ENCODE results near the gene ZNF646.

ZNF646 gene

DNA sequence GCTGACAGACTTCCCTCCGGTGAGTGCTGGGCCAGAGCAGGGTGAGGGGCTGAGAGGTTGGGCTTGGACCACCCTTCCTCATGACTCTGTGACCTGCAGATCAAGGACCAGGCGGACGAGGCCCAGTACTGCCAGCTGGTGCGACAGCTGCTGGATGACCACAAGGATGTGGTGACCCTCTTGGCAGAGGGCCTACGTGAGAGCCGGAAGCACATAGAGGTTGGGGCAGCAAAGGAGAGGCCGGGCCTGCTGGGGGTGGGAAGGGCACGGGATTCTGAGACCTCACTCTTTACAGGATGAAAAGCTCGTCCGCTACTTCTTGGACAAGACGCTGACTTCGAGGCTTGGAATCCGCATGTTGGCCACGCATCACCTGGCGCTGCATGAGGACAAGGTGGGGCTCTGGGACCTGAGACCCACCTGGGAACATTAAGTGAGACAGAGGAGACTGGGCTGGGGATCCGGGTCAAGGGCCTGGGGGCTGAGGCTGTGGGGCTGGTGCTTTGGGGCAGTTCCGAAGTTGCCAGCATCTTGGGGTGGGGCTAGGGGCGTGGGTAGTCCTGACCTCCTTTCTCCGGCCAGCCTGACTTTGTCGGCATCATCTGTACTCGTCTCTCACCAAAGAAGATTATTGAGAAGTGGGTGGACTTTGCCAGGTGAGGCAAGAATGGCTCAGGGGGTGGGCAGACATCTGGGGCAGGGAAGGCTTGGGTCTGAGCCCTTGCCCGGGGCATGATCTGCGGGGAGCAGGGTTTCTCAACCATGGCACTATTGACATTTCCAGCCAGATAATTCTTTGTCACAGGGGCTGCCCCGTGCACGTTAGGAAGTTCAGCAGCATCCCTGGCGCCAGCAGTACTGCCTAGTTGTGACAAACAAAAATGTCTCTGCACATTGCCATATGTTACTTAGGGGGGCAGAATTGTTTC, 36.1 kb downstream of the ZNF646 start:
- no peak for DNase-seq

DNA sequence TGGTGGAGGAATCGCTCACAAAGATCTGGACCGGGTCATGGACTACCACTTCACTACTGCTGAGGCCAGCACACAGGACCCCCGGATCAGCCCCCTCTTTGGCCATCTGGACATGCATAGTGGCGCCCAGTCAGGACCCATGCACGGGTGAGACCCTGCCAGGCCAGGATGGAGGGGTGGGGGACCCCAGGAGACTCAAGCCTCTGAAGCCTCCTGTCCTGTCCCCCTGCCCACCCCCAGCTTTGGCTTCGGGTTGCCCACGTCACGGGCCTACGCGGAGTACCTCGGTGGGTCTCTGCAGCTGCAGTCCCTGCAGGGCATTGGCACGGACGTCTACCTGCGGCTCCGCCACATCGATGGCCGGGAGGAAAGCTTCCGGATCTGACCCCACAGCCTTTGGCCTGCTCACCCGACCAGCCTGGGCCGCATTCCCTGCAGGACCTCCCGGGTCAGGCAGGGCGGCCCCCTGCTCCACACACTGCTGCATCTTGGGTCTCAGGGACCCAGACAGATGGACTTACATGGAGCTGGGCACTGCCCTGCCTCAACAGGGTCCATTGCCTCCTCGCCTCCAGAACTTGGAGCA, 37.8 kb downstream of the ZNF646 start:
- DNase-seq = no peak

DNA sequence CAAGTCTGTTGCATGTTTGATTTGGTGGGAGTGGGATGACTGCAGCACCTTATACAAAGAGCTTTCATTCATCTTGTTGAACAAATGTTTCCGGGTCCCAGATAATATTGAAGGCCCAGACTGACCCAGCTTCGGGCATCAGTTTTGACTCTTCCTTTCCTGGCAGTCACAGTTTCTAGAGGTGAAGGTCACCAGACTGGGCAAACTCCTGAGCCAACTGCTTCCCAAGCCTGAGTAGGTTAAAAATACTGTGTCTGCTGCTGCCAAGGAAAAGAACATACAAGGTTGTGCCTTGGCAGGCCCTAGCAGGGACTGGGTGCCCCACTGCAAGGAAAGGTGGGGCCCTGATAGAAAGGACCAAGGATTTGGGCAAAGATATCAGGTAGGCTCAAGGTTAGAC, 38.5 kb downstream of the ZNF646 start:
- DNase-seq = no peak

GRCh38 chr16:31113121-31114120, 39.2 kb downstream of the ZNF646 start:
- no peak for DNase-seq

DNA sequence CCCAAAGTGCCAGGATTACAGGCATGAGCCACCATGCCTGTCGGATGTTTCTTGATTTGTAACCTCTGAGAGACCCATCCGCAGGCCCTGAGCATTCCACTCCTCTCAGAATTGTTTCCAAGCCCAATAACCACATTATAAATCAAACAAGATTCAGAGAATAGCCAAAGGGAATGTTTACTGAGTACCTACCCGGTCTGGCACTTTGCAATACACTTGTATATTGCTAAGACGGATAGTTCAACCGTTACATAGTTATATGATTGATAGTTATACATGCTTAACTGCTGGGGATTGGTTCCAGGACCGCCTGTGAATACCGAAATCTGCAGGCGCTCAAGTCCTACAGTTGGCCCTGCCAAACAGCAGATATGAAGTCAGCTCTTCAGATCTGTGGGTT, 40.2 kb downstream of the ZNF646 start:
- DNase-seq = no peak

GRCh38 chr16:31117384-31118222, 43.4 kb downstream of the ZNF646 start, which contains the start of gene KAT8:
Gene KAT8 (plus strand): TSS chr16:31117664. CDS start chr16:31117682, 18 bp downstream.
- peak; percentile 97 to 98 for DNase-seq

DNA sequence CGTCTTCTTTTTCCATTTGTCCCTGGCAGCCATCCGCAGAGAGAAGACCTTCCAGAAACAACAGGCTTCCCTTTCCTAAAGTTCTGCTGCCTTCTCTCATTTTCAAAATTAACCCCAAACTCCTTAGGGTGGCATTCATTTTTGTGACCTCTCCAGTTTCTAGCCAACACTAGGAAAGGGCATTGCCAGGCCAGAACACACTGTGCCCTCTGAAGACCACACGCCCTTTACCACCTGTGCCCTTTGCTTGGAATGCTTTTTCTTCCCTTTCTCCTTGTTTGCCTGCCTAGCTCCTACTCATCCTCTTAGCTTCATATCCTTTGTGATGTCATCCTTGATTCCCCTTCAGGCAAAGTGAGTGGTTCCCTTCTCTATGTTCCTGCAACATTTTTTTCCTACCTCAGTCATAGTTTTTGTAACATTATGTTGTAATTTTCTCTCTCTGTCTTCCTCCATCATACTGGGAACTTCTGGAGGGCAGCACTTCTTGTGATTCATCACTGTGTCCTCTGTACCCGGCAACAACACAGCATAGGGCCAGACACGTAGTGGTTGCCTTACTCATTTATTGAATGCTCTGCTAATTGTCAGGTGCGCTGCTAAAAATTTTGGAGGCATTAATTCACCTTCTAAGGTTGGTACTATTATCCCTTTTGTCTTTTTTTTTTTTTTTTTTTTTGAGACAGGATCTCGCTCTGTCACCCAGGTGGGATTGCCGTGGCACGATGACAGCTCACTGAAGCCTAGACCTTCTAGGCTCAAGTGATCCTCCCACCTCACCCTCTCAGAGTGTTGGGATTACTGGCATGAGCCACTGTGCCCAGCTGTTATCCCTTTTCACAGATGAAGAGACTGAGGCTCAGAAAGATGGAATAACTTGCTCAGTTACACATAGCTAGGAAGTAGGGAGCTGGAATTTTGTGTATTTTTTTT, 44.3 kb downstream of the ZNF646 start:
- no peak for DNase-seq

GRCh38 chr16:31120129-31120528, 45.9 kb downstream of the ZNF646 start:
- DNase-seq = no peak

DNA sequence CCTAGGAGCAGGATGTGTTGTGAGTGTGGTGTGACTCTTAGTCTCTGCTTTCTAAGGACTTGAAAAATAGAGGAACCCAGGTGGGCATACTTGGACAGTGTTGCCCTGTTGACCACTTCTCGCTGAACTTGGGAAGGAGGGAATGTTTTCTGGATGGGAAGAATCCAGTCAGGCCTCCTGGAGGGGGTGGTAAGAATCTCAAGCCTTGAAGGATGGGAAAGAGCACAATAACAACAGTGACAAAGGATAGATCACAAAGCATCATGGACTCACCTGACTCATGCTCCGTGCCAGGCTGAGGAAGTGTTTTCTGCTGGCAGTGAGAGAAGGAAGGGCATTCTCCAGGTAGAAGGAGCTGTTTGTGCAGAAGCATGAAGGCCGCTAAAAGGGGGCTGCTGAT, 51.6 kb downstream of the ZNF646 start:
- no peak for DNase-seq

DNA sequence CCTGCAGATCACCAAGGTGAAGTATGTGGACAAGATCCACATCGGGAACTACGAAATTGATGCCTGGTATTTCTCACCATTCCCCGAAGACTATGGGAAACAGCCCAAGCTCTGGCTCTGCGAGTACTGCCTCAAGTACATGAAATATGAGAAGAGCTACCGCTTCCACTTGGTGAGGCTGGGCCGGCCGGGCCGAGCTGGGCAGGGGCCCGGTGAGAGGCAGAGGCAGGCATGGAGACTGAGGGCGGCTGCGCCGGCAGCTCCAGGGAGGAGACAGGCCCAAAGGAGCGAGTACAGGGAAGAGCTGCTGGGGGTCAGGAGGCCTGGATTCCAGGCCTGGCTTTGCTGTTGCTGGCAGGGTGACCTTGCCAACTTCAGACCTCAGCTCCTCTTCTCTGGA, 53.0 kb downstream of the ZNF646 start:
- DNase-seq = no peak

- no peak for DNase-seq
These were observed 54.7 kb downstream of the ZNF646 start for GRCh38 chr16:31128711-31129567.

DNA sequence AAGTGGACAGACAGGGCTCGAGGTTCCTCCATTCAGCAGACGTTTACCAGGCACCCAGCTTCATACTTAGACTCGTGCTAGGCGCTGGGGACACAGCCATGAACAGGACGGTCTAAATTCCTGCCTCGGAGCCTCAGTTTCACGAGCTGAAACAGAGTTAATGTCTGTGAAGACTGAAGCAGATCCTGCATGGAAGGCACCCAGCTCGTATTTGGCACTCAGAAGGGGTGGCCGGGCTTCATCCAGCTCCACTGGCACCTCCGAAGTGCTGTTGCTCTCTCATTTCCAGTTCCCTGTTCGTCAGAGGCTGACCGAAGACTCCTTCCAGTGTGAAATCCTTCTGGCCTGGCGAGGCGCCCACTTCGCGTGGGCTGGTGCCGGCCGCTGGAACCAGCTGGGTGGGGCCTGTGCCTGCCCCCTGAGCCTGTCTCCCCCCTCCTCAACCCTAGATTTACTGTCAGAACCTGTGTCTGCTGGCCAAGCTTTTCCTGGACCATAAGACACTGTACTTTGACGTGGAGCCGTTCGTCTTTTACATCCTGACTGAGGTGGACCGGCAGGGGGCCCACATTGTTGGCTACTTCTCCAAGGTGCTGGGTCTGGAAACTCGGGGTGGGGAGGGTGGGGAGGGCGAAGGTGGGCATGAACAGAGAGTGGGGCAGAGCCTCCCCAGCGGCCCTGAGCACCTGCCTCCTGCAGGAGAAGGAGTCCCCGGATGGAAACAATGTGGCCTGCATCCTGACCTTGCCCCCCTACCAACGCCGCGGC, 55.5 kb downstream of the ZNF646 start:
- DNase-seq = no peak

DNA sequence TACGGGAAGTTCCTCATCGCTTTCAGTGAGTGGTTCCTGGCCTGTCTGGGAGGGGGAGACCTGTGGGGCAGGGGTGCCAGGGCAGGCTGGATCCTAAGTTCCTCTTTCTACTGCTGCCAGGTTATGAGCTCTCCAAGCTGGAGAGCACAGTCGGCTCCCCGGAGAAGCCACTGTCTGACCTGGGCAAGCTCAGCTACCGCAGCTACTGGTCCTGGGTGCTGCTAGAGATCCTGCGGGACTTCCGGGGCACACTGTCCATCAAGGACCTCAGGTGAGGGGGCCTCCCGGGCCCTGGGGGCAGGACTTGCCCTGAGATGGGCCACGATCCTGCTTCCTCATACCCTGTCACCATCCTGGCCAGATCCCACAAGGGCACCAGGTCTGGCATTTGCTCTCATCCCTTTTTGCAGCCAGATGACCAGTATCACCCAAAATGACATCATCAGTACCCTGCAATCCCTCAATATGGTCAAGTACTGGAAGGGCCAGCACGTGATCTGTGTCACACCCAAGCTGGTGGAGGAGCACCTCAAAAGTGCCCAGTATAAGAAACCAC, 56.2 kb downstream of the ZNF646 start:
- DNase-seq = no peak

- no peak for DNase-seq
These were observed 56.7 kb downstream of the ZNF646 start for GRCh38 chr16:31130899-31131298.

DNA sequence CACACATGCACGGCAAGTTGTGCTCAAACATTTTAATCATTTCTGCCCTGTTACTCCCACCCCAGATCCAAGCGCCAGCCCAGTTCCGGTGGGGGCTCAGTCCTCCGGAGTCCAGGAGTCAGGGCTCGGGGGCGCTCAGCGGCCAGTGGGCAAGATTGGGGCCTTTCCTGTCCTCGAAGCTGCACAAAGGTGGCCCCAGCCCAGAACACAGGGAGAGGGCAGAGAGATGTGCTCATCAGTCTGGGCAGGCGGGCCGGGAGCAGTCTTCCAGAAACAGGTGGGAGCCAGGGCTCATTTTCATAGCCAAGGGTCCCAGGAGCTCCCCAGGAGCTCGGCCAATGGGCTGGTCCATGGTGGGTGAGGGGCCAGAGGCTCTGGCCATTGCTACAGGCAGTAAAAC, 57.2 kb downstream of the ZNF646 start:
- no peak for DNase-seq

DNA sequence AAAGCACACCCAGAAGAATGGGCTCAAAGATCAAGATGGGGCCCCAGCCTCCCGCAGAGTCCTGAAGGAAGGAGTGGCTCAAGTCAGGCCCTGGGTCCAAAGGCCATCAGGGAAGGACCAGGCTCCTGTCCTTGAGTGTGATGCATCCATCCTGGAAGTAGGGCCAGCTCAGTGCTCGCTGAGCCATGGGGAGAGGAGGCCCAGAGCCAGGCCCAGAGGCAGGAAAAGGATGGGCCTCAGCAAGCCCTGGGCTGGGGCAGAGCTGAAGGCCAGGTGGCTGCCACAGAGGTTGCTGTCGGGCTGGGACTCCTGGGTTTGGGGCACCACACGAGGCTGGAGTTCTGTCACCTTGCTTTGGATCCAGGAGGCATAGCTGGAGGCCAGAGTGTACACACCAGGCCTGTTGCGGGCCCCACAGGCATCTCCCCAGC, 57.6 kb downstream of the ZNF646 start:
- no peak for DNase-seq

DNA sequence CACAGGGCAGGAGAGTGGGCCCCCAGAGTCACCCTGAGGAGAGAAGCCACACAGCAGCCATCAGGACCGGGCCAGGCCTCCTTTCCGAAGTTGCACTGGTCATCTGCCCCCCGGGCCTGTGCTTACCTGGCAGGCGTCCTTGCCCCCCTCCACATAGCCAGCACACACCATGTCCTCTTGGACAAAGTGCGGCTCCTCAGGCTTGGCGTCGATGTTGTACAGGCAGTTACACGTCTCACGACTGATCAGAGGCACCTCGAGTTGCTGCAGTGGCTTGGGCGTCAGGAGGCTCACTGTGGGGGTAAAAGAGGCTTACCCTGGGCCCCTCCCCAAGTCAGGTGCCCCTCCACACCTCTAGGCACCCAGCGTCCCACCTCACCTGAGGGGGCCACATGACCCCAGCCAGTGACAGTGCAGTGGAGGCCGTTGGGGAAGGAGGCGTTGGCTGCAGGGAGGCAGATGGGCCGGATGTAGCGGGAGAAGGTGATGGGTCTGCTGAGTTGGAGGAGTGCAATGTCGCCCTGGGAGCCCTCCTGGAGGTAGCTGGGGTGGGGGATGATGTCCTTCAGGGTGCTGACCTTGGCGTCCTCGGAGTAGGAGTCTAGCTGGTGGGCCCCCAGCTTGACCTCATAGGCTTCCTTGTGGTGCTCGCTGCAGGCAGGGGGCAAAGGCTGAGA, 58.2 kb downstream of the ZNF646 start:
- DNase-seq = no peak

DNA sequence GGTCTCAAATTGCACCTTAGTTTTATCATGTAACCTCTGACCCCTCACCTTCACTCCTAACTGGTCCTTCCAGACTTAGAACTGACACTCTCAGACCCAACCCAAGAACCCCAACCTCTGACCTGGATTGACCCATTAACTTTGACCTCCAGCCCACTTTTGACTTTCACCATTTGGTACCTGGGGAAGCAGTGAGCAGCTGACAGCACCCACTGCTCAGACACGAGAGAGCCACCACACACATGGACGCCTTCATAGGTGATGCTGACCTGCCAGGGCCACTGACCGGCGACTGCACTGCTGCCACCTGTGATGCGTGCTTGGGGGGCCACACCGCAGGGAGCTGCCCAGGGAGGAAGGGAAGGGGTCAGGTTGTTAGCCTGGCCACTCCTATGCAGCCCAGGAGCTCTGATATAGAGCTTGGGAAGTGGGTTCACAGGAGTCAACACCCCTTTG, 58.9 kb downstream of the ZNF646 start:
- DNase-seq = no peak
